ENCODE results near the gene SMIM23. TPM values are rescaled to one million over a fixed set of nuclear protein-coding genes. Genes with fewer than 3 reads are reported as not detected.

The SMIM23 gene
- total and polyA plus RNA-seq, 2 of the 4 experiments (the other 2 are of a cell fraction) = not detected

DNA sequence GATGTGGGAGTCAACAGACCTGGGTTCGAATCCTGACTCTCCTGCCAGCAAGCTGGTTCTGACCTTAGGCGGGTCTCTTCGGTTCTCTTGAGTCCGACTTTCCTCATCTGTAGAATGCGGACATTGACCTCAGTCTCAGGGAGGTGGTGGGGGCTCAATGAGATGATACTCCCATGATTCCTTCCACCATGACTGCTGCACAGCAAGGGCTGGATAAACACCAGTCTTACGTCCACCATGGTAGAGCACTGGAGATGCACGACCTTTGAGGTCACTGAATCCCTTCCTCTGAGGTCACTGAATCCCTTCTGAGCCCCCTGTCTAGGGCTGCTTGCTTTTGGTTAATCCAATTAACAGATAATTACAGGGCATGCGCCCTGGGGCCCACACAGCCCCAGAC lies 12.5 kb upstream of the SMIM23 start:
- Histone ChIP-seq H3K9ac (ENCODE audit: low read depth, low read length) (no peak overlapping the region), H3K36me3 (ENCODE audit: control insufficient read depth, insufficient read depth, low read length) (no peaks in the 10 kb centered on the region), H3K27ac (ENCODE audit: insufficient read depth, low read length) (no peak overlapping the region), H2AFZ (replicated peaks; ENCODE audit: low read length, poor library complexity) (no peak overlapping the region), H3K79me1 (ENCODE audit: low read depth in 1 of 2, low read length in 2 of 2) (no peaks in the 10 kb centered on the region), H4K20me1 (ENCODE audit: insufficient read depth, low read length) (no peaks in the 10 kb centered on the region), H3K14ac (replicated peaks; ENCODE audit: low read depth, low read length) (no peak overlapping the region), H2AK9ac (replicated peaks; ENCODE audit: low read depth, low read length, poor library complexity) (no peak overlapping the region), H2AK5ac (ENCODE audit: low read depth, low read length) (no peak overlapping the region), H3K56ac (ENCODE audit: extremely low read depth, insufficient read depth, low read length) (no peak overlapping the region), H3K18ac (ENCODE audit: low read depth, low read length) (no peak overlapping the region), H4K5ac (ENCODE audit: low read depth, low read length) (no peak overlapping the region), H2BK120ac (ENCODE audit: low read depth, low read length) (no peak overlapping the region), H4K91ac (ENCODE audit: insufficient read depth, low read depth, low read length) (no peak overlapping the region), H3K27me3 (ENCODE audit: control insufficient read depth, insufficient read depth, low read length) (peaks cover 17% of the 10 kb centered on the region), H3K4ac (ENCODE audit: low read depth, low read length) (no peak overlapping the region), H4K8ac (ENCODE audit: low read depth in 2 of 2, low read length in 2 of 2) (no peak overlapping the region), H2BK15ac (ENCODE audit: low read depth, low read length) (no peak overlapping the region), H3K4me1 (ENCODE audit: control insufficient read depth, insufficient read depth, low read length) (no peaks in the 10 kb centered on the region), H2BK20ac (ENCODE audit: low read depth, low read length) (no peak overlapping the region), H2BK5ac (ENCODE audit: low read depth, low read length, poor library complexity, severe bottlenecking) (no peak overlapping the region), H3K23ac (ENCODE audit: low read depth, low read length) (no peak overlapping the region), H3K4me3 (ENCODE audit: insufficient read depth, low read depth, low read length) (no peak overlapping the region), H3K4me2 (ENCODE audit: low read depth, low read length) (no peak overlapping the region), H3K9me1 (ENCODE audit: insufficient read depth, low read length) (no peaks in the 10 kb centered on the region), H3K9me3 (ENCODE audit: control insufficient read depth, insufficient read depth, low read length) (no peaks in the 10 kb centered on the region)
- BruUV-seq (replicated peaks) = no TSS peak
- POLR2A ChIA-PET (ENCODE audit: unreplicated experiment) = no interaction called here
- TF ChIP-seq BHLHE40 (IDR thresholded peaks at IDR 0.05; ENCODE audit: low read depth, low read length) = no peak
- TF ChIP-seq FOS (IDR thresholded peaks at IDR 0.05; ENCODE audit: low read depth, low read length) = no peak
- TF ChIP-seq RCOR1 (IDR thresholded peaks at IDR 0.05; ENCODE audit: insufficient replicate concordance, low read length) = no peak
- TF ChIP-seq MXI1 (IDR thresholded peaks at IDR 0.05; ENCODE audit: borderline replicate concordance, low read depth, low read length) = no peak
- TF ChIP-seq CHD1 (IDR thresholded peaks at IDR 0.05; ENCODE audit: low read depth, low read length) = no peak
- no peak for TF ChIP-seq CEBPB (IDR thresholded peaks at IDR 0.05; ENCODE audit: low read depth, low read length)
- TF ChIP-seq, protein P1, sequence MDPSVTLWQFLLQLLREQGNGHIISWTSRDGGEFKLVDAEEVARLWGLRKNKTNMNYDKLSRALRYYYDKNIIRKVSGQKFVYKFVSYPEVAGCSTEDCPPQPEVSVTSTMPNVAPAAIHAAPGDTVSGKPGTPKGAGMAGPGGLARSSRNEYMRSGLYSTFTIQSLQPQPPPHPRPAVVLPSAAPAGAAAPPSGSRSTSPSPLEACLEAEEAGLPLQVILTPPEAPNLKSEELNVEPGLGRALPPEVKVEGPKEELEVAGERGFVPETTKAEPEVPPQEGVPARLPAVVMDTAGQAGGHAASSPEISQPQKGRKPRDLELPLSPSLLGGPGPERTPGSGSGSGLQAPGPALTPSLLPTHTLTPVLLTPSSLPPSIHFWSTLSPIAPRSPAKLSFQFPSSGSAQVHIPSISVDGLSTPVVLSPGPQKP (IDR thresholded peaks at IDR 0.05; ENCODE audit: borderline replicate concordance, low read depth, low read length) = no peak
- TF ChIP-seq SMC3 (IDR thresholded peaks at IDR 0.05; ENCODE audit: low read depth, low read length) = no peak
- no peak for TF ChIP-seq MAZ (IDR thresholded peaks at IDR 0.05; ENCODE audit: borderline replicate concordance, low read depth, low read length)
- no peak for TF ChIP-seq MAFK (IDR thresholded peaks at IDR 0.05; ENCODE audit: low read depth, low read length)
- TF ChIP-seq RAD21 (IDR thresholded peaks at IDR 0.05; ENCODE audit: low read length) = no peak
- no peak for TF ChIP-seq RFX5 (IDR thresholded peaks at IDR 0.05; ENCODE audit: low read depth, low read length)
- TF ChIP-seq CTCF (conservative IDR thresholded peaks at IDR 0.05; ENCODE audit: low read depth, low read length) = no peak
- TF ChIP-seq, protein P2, sequence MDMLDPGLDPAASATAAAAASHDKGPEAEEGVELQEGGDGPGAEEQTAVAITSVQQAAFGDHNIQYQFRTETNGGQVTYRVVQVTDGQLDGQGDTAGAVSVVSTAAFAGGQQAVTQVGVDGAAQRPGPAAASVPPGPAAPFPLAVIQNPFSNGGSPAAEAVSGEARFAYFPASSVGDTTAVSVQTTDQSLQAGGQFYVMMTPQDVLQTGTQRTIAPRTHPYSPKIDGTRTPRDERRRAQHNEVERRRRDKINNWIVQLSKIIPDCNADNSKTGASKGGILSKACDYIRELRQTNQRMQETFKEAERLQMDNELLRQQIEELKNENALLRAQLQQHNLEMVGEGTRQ (IDR thresholded peaks at IDR 0.05; ENCODE audit: low read depth, low read length) = no peak
- no peak for TF ChIP-seq NFE2L2 (IDR thresholded peaks at IDR 0.05; ENCODE audit: low read depth, low read length)
- intact Hi-C loops (cut with micrococcal nuclease) = no loop called here
- 84% methylated on average over 7 of the region's 8 CpGs; no CpG with 5 or more reads in 1 of the 2 experiments for WGBS, 2 experiments (ENCODE audit: extremely low coverage in 2 of 2, insufficient read length in 1 of 2)
- CTCF ChIA-PET = no interaction called here
- no peak for ATAC-seq (ENCODE audit: low read depth)
- in situ Hi-C loops (cut with MboI; ENCODE audit: low sequenced_read_pairs) = no loop called here
- DNase-seq = no peak
- dilution Hi-C loops (cut with HindIII; ENCODE audit: low sequenced_read_pairs, unreplicated experiment) = no loop called here
